Measurements from ENCODE around the gene MLN.

DNA sequence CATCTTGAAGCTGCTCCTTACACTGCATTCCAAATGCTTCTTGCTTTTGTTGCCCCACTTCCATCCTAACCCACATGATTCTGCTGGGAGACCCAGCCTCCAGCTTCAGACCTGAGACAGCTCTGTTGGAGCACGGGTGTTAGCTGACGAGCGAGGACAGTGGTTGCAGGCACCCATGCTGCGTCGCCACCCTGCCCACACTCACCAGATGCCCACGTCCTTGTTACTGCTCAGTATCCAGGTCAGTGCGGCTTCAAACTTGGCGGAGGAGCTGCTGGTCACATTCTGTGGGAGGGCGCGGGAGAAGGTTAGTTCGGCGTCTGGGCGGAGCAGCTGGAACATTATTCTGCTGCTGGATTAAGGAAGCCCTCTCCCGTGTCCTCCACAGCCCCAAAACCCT is 23.9 kb downstream of the MLN start:
- no peak for TF ChIP-seq POLR2A (IDR thresholded peaks at IDR 0.05)
- TF ChIP-seq, protein P1, sequence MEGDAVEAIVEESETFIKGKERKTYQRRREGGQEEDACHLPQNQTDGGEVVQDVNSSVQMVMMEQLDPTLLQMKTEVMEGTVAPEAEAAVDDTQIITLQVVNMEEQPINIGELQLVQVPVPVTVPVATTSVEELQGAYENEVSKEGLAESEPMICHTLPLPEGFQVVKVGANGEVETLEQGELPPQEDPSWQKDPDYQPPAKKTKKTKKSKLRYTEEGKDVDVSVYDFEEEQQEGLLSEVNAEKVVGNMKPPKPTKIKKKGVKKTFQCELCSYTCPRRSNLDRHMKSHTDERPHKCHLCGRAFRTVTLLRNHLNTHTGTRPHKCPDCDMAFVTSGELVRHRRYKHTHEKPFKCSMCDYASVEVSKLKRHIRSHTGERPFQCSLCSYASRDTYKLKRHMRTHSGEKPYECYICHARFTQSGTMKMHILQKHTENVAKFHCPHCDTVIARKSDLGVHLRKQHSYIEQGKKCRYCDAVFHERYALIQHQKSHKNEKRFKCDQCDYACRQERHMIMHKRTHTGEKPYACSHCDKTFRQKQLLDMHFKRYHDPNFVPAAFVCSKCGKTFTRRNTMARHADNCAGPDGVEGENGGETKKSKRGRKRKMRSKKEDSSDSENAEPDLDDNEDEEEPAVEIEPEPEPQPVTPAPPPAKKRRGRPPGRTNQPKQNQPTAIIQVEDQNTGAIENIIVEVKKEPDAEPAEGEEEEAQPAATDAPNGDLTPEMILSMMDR (IDR thresholded peaks at IDR 0.05): no peak
